Upper lobe of right lung (tissue), 1 donor: ENCODE measurements around the gene HDAC10. TPM values are rescaled to one million over a fixed set of nuclear protein-coding genes. Genes with fewer than 3 reads are reported as not detected.

Experiments used
- ATAC-seq: fragments of 200-7000 bp; cut with Tn5 transposase; one replicate; pipeline ENCODE4 v1.9.1; 2020; ENCODE audit warnings: mild to moderate bottlenecking, moderate library complexity
- DNase-seq: peaks from one replicate; pipeline ENCODE4 v3.0.0-alpha.2; 2020
- H3K27ac ChIP-seq: fragments of 200-600 bp; one replicate; pipeline ENCODE4 v1.8.0; 2022
- H3K27me3 ChIP-seq: fragments of 200-600 bp; one replicate; pipeline ENCODE4 v1.8.0; 2022; ENCODE audit warnings: mild to moderate bottlenecking
- H3K36me3 ChIP-seq: fragments of 200-600 bp; one replicate; pipeline ENCODE4 v1.8.0; 2022
- H3K4me1 ChIP-seq: fragments of 200-600 bp; one replicate; pipeline ENCODE4 v1.8.0; 2022
- H3K4me3 ChIP-seq: fragments of 200-600 bp; one replicate; pipeline ENCODE4 v1.8.0; 2022; ENCODE audit warnings: mild to moderate bottlenecking
- H3K9me3 ChIP-seq: fragments of 200-600 bp; one replicate; pipeline ENCODE4 v1.8.0; 2022
- intact Hi-C: fragments of 100-400 bp; cut with DNase I; formaldehyde crosslinking; loops from one replicate; pipeline ENCODE4 v1.11.0; 2022
- total RNA-seq: library from RNA; stranded (reverse); fragmentation: NEBNext Ultra II Directional; extraction: Animal tissue kit (Norgen Biotek cat#: 25700); gene quantifications from one replicate; pipeline ENCODE4 v1.2.1, GENCODE V29; 2021
- TF ChIP-seq, protein P1 (sequence below): fragments of 200-600 bp; IDR thresholded peaks from one replicate; pipeline ENCODE4 v1.8.0; 2022; ENCODE audit warnings: antibody characterized with exemption
- donor health status: DM: no; HTN: yes; CAD: no; lungs with severe emphysema.

The HDAC10 gene
- total RNA-seq, 1 donor from 2014 or later: 48.9 TPM

DNA sequence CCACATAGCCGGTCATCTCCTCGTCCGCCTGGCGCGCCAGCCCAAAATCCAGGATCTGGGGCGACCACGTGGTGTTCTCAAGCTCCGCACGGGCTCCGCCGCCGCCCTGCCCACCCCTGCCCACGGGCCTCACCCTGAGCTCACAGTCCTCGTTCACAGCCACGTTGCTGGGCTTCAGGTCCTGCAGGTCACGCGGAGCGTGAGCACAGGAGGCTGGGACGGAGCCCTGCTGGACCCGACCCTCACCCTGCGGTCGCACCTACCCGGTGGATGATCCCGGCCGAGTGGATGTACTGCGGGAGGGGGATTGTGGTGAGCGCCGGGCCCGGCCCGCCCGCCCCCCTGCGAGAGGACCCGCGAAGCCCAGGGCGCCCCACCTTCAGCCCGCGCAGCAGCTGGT lies 15.9 kb upstream of the HDAC10 start:
- TF ChIP-seq, protein P1, sequence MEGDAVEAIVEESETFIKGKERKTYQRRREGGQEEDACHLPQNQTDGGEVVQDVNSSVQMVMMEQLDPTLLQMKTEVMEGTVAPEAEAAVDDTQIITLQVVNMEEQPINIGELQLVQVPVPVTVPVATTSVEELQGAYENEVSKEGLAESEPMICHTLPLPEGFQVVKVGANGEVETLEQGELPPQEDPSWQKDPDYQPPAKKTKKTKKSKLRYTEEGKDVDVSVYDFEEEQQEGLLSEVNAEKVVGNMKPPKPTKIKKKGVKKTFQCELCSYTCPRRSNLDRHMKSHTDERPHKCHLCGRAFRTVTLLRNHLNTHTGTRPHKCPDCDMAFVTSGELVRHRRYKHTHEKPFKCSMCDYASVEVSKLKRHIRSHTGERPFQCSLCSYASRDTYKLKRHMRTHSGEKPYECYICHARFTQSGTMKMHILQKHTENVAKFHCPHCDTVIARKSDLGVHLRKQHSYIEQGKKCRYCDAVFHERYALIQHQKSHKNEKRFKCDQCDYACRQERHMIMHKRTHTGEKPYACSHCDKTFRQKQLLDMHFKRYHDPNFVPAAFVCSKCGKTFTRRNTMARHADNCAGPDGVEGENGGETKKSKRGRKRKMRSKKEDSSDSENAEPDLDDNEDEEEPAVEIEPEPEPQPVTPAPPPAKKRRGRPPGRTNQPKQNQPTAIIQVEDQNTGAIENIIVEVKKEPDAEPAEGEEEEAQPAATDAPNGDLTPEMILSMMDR: no peak
- Histone ChIP-seq H3K36me3 (no peaks in the 10 kb centered on the region), H3K27ac (no peak overlapping the region), H3K4me3 (peak overlapping the region; percentile 33), H3K4me1 (peaks cover 43% of the 10 kb centered on the region), H3K9me3 (no peaks in the 10 kb centered on the region), H3K27me3 (peaks cover 12% of the 10 kb centered on the region)
- no peak for DNase-seq
- intact Hi-C loops: loop anchor here (10.0 kb wide), 1 partner anchor 238 kb away; the partner anchor contains the start of genes LMF2 and NCAPH2
- no peak for ATAC-seq

- Histone ChIP-seq H3K4me1 (peaks cover 37% of the 10 kb centered on the region), H3K27ac (no peak overlapping the region), H3K36me3 (no peaks in the 10 kb centered on the region), H3K4me3 (no peak overlapping the region), H3K27me3 (peaks cover 15% of the 10 kb centered on the region), H3K9me3 (no peaks in the 10 kb centered on the region)
- intact Hi-C loops: loop anchor here (10.0 kb wide), 1 partner anchor 240 kb away; the partner anchor contains the start of genes LMF2 and NCAPH2
- TF ChIP-seq, protein P1: no peak
- no peak for ATAC-seq
- no peak for DNase-seq
Observed at GRCh38 chr22:50264946-50265669, 14.0 kb upstream of the HDAC10 start.

- TF ChIP-seq, protein P1: no peak
- no peak for DNase-seq
- H3K27ac ChIP-seq: no peak overlapping the region
- intact Hi-C loops: loop anchor here (10.0 kb wide), 1 partner anchor 241 kb away; the partner anchor contains the start of genes LMF2 and NCAPH2
- H3K36me3 ChIP-seq: no peaks in the 10 kb centered on the region
- no peak for ATAC-seq
- H3K4me3 ChIP-seq: no peak overlapping the region
- H3K27me3 ChIP-seq: peaks cover 15% of the 10 kb centered on the region
- H3K9me3 ChIP-seq: no peaks in the 10 kb centered on the region
- H3K4me1 ChIP-seq: peaks cover 30% of the 10 kb centered on the region
Observed at GRCh38 chr22:50264104-50264745, 13.2 kb upstream of the HDAC10 start.

- no peak overlapping the region for H3K27ac ChIP-seq
- peaks cover 20% of the 10 kb centered on the region for H3K4me1 ChIP-seq
- no peak overlapping the region for H3K4me3 ChIP-seq
- DNase-seq (no peak), ATAC-seq (no peak)
- no peaks in the 10 kb centered on the region for H3K36me3 ChIP-seq
- H3K27me3 ChIP-seq: peaks cover 15% of the 10 kb centered on the region
- intact Hi-C loops: loop anchor here (10.0 kb wide), 1 partner anchor 242 kb away; the partner anchor contains the start of genes LMF2 and NCAPH2
- no peaks in the 10 kb centered on the region for H3K9me3 ChIP-seq
- TF ChIP-seq, protein P1: no peak
Observed at GRCh38 chr22:50262973-50263617, 12.0 kb upstream of the HDAC10 start.

- DNase-seq: no peak
- H3K4me3 ChIP-seq: no peak overlapping the region
- H3K4me1 ChIP-seq: peaks cover 15% of the 10 kb centered on the region
- no peaks in the 10 kb centered on the region for H3K36me3 ChIP-seq
- ATAC-seq: no peak
- intact Hi-C loops: loop anchor here (10.0 kb wide), 1 partner anchor 242 kb away; the partner anchor contains the start of genes LMF2 and NCAPH2
- no peaks in the 10 kb centered on the region for H3K9me3 ChIP-seq
- TF ChIP-seq, protein P1: no peak
- no peak overlapping the region for H3K27ac ChIP-seq
- peaks cover 15% of the 10 kb centered on the region for H3K27me3 ChIP-seq
Observed at GRCh38 chr22:50262460-50262911, 11.4 kb upstream of the HDAC10 start.
